Activated CD8-positive, alpha-beta memory T cell treated with anti-CD3 and anti-CD28 coated beads for 4 hours (primary cell): Measurements from ENCODE around the gene ANO5.

ENCODE experiments used
- DNase-seq, 2 donors: peaks; one replicate each; pipeline ENCODE4 v3.0.0-alpha.2; 2020; ENCODE audit warnings: low read depth in 2 of 2

Gene ANO5, protein sequence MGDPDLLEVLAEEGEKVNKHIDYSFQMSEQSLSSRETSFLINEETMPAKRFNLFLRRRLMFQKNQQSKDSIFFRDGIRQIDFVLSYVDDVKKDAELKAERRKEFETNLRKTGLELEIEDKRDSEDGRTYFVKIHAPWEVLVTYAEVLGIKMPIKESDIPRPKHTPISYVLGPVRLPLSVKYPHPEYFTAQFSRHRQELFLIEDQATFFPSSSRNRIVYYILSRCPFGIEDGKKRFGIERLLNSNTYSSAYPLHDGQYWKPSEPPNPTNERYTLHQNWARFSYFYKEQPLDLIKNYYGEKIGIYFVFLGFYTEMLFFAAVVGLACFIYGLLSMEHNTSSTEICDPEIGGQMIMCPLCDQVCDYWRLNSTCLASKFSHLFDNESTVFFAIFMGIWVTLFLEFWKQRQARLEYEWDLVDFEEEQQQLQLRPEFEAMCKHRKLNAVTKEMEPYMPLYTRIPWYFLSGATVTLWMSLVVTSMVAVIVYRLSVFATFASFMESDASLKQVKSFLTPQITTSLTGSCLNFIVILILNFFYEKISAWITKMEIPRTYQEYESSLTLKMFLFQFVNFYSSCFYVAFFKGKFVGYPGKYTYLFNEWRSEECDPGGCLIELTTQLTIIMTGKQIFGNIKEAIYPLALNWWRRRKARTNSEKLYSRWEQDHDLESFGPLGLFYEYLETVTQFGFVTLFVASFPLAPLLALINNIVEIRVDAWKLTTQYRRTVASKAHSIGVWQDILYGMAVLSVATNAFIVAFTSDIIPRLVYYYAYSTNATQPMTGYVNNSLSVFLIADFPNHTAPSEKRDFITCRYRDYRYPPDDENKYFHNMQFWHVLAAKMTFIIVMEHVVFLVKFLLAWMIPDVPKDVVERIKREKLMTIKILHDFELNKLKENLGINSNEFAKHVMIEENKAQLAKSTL

DNA sequence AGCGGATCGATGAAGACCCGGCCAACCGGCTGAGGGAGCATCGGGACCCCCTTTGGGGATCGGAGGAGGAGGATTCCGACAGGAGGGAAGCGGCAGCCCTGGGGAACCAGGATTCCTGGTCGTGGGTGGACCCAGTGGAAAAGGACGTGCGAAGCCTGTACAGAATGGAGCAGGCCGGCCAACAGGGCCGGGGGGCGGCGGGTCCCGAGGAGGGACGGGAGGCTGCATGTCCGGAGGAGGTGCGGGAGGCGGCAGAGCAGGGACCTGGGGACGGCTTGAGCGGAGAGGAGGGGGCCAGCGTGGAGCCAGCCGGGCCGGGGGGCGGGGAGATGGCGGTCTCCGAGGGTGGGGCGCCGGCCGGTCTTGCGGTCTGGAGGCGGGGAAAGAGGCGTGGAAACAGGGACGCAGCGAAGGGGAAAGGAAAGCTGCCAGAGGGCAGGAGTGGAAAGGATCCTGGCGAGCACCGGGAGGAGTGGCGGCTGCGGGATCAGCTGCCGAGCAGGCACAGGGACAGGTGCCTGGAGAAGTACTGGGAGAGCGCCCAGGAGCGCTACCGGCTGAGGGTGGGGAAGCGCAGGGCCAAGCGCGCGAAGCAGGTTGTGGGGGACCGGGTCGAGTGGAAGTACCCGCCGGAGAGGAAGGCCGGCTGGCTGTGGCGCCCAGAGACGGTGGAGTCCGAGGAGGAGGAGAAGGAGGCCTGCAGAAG, at the start of gene ANO5:
ANO5 (plus strand) TSS at position 444 of the 706 bp plus-strand sequence. CDS start 408 bp downstream, outside the sequence.
- no peak for DNase-seq

DNA sequence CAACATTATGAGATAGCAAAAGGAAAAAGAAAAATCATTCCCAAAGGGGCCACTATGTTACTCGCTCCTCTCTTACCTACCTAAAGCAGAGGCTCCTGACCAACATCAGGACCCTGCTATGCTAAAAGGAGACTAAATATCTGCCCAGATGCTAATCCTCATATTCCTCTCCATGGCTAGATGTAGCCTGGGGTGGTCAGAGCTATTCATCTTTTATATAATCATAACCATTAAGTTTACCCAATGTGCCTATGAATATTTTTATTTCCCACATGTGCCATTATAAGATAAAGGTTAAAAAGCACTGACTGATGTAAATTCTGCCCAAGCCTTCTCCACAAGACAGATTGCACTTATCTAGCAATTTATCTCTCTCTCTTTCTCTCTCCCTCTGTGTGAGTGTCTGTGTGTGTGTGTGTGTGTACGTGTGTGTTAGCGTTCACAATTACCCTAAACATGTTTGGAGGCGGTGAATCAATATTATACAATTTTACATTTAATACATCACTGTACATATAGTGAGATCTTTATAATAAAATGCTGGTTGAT, 41.2 kb upstream of the ANO5 start:
- DNase-seq: no peak

DNA sequence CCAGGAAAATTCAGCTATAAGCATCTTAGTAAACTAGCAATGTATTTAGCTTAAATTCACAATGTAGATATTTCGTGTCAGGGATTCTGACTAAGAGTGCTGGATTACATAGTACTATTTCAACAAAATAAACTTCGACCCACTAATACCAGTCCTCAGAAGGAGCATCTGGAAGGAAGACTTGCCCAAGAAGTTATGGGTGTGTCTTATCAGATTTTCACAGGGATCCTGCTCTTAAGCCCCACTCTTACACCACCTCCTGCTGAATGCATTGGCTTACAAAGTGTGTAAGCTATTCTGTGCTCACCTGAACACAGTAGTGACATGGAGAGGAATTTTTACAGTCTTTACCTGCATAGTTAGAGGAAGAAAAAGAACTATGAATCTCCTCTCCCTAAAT, 35.4 kb upstream of the ANO5 start:
- DNase-seq: no peak

DNA sequence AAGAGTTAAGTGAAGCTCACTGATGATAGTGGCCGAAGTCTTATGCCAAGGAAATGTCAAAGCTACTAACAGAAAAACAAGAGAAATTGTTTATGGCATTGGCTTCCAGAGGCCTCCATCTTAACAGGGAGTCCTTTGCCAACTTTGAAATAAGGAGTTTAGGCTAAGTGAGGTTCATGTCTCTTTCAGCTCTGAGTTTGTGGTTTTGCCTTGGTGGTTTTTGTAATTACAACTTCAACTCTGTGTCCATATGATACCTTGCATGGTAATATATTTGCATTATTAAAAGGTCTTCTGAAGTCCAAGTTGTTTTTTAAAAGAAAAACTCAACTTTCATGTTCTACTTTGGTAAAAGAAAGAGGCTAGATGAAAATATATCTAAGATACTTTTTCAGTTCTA, 31.4 kb upstream of the ANO5 start:
- no peak for DNase-seq

DNA sequence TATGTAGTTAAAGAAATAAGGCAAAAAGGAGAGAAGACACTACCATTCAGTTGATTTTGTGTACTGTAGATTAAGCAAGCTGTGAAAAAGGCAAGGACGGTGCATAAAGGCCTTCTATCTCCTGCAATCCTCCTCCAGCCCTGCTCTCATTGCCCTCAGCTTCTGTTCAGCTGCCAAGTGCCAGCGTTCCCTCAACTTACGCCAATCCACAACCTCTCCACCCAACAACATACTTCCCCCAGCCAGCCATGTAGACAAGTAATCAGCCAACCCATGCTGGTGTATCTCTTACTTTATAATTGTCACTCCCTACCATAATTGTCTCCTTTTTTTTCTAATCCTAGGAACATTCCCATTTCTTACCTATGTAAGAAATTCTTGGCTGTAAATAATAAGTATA, 30.1 kb upstream of the ANO5 start:
- no peak for DNase-seq

DNA sequence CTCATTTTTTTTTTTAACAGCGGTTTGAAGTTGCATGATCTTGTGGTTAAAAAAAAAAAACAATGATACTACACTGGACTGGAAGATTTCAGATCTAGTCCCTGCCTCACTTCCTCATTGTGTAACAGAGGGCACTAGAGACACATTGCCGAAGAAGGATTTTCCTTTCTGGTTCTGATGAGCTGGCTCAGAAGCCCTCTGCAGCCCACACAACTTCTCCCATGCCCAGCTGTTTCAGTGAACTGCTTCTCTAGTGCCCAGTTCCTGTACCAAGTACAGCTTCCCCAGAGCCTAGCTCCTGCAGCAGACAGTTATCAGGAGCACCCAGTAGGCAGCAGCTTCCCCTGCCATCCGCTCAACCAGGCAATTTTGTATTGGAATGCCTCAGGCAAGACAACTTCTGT, 29.5 kb upstream of the ANO5 start:
- no peak for DNase-seq

DNA sequence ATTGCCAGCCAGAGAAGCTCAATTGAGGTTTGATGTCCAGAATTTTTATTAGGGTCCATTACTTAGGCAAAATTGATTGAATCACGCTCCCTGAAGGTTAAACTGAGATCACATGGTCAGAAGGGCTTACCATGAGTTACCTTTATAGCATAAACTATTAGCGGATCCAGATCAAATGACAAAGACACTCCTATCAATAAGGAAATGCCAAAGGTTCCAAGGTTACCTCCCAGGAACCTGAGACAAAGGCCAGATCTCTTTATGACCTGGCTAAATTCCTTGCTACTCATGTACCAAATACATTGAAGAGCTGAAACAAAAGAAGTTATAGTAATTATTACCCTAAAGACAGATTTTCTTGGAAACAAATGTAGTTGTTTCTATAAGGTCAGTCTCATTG, 27.8 kb upstream of the ANO5 start:
- DNase-seq: no peak

DNA sequence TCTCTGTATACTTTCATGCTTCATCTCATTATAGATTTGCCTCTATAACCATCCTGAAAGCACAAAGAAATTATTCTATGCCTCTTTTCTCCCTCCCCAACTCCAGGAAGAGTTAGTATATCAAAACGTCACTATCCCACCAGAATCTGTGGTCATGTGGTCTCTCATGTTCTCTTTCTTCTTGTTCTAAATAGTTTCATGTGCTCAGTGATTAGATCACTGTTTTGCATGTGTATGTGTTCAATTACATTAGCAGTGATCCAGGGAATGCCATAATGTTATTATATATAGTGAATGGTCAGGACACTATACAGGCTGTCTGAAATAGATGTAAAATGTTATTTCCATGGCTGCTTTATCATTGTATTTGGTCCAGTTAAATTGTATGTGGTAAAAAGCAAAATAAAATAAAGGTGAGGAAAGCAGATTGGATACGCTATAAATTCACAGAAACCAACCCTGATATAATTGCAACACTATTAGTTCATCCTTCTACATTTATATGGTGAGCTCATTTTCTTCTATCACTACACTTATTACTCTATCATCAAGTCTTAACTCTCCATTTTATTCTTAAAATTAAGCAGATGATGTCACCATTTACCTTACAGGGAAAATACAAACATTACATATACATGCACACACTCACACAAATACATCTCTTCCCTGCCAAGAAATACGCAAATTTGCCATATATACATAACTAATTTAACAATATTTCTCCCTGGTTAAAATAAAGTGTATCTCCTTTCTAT, 26.9 kb upstream of the ANO5 start:
- no peak for DNase-seq

DNA sequence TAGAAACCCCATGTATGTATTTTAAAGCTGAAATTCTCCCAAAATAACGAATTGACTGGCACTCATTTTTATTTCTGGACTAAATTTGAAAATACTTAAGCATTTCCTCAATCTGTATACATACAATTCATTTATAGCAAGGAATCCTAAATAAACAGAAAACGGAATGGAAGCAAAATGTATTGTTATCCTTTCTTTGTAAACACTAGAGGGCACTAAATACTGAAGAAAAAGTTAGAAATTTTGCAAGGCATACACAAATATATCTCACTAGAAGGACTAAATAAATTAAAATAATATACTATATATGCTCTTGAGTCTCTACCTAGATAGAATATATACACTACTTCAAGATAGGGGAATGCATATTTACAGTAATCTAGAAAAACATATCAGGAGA, 23.1 kb upstream of the ANO5 start:
- no peak for DNase-seq

DNA sequence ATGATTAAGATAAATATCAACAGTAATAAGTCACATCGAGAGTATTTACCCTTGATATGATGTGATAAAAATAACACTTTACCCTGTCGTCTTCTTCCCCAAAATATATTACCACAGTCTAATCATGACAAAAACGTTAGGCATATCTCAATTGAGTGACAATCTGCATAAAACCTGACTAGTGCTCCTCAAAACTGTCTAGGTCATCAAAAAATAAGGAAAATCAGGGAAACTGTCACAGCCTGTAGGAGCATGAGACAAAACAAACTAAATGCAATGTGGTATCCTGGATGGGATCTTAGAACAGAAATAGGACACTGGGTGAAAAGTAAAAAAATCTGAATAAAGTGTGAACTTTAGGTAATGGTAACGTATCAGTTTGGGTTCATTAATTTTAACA, 19.4 kb upstream of the ANO5 start:
- no peak for DNase-seq

DNA sequence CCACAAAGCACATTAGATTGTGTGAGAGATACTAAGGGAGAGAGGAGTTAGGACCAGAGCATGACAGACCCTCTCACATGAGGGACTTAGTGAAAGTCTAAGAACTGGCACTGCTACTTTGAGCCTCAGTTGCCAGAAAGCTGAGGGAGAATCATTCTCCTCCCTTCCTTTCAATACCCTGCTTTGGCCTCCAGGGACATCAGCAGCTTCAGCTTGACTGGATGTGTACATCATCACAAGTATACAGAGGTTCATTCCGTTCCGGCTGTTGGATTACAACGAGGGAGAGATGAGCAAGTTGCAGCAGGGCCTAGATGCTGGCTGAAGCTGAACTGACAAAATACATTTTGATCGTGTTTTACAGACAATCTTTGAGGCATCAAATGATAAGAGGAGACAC, 15.7 kb upstream of the ANO5 start:
- DNase-seq: no peak

DNA sequence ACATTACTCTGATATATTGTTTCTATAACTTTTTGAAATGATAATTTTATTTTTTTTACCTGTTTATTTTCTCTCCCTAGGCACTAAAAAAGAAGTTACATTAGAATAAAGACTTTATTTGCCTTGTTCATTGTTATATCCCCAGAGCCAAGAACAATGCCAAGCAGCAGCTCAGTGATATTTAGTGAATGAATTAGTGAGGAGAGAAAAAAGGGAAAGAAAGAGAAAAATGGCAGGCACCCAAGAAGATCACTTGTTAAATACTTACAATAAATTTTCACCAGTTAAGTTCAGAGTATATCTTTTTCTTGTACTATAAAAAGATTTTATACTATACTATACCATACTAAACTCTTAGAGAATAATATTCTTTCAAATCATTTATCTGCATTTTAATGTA, 13.3 kb upstream of the ANO5 start:
- no peak for DNase-seq

DNA sequence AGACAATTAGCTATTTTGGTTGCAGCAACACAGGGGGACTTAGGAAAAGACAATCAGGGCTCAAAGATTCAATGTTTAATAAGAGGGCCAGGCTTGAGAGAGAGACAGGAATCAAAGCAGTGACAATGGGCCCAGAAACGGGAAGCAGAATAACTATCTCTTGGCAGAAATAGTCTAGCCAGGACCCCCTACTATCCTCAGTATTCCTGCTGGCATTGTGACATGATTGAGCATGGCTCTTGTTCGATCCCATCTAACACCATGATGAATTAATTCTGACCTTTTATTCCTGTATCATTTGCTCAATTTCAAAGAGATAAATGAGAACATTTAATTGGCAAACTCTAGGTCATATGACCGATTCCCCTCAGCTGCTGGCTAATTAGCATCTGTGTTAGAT, 12.8 kb upstream of the ANO5 start:
- DNase-seq: no peak

DNA sequence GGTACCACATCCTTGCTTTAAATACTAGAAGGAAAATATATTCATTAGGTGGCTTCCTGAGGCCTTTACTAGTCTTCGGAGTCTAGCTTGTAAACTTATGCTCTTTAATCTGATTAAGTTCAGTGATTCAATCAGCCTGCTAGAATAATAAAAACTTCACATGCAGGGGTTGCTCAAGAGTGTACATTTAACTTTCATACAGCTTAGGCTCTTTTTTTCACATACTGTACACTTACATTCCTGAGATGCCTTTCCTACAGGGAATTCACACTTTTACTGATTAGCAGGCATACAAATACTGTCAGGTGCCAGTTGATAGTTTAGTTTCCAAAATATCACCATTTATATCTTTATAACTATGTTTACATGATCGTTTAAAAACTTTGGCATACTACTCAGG, 3.2 kb upstream of the ANO5 start:
- no peak for DNase-seq

DNA sequence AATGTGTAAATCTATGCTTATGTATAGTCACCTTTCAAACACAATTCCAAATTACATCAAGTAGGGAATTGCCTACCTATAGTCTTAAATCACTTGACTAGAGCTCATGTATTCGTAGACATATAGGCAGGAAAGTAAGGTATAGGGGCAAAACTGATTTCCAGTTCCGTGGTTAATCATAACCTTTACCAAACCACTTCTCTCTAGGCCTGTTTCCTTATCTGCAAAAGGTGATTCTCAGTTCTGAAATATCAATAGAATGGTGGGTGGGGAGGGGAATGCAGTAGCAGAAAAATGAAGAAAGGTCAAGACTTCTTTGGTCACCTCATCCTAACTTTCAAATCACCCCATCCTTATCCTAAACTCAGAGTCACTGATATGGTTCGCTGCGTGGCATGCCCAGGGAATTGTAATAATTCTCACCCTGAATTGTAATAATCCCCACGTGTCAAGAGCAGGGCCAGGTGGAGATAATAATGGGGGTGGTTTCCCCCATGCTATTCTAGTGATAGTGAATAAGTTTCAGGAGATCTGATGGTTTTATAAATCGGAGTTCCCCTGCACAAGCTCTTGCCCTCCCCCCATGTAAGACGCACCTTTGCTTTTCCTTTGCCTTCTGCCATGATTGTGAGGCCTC, 1.9 kb upstream of the ANO5 start:
- DNase-seq: no peak

DNA sequence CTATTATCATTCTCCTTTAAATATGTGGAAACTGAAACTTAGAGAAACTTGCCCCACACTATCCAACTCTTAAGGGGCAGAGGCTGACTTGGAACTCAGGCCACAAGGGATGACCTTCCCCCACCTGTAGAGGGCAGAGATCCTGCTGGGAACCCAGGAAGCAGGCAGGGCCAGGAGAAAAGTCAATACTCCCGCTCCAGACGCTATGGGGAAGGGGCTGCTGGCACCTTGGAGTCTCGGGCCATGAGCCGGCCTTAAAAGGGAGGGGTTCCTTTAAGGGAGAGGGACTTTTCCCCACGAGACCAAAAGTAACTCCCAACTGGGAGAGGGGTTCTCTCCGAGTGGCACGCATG, 620 bp upstream of the ANO5 start:
- DNase-seq: no peak

DNA sequence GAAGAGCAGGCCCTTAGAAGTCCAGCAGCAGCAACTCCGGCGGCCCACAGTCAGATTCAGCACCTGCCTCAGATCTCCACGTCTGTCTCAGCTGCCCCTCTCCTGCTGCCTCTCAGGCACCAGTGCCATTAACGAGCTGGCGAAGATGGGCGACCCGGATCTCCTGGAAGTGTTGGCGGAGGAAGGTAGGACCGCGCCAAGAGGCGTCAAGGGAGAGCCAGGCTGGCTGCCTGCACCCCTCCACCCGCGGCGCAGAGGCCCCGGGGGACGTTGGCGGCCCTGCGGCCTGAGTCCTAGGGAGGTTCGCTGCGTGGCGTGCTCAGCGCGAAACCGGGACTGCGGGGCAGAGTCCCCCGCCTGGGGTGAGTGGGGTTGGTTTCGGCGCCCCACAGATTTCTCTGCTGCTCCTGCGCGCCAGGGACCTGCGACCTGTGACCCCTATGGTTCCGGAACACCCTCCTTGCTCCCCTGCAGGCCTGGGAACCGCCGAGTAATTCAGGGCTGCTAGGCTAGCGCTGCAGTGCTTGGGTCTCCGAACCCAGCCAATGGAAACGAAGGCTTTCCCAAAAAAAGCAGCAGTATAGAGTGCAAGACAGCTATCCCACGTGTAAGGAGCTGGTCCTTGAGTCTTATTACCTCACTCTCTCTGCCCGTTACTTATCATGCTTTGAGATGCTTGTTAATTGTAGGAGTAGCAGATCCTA, 615 bp downstream of the ANO5 start:
- no peak for DNase-seq

DNA sequence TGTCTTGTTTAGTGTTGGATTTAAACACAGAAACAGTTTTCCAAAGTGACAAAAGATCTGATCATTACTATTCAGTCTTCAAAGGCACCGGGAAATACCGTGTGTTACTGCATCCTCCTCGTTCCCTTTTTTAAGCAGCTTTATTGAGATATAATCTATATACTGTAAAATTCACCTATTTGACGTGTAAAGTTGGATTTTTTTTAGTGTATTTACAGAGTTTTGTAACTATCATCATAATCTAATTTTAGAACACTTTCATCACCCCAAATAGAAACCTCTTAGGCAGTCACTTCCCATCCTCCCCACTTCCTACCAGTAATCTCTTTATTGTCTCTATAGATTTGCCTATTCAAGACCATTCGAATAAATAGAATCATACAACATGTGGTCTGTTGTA, 1.4 kb downstream of the ANO5 start:
- no peak for DNase-seq

DNA sequence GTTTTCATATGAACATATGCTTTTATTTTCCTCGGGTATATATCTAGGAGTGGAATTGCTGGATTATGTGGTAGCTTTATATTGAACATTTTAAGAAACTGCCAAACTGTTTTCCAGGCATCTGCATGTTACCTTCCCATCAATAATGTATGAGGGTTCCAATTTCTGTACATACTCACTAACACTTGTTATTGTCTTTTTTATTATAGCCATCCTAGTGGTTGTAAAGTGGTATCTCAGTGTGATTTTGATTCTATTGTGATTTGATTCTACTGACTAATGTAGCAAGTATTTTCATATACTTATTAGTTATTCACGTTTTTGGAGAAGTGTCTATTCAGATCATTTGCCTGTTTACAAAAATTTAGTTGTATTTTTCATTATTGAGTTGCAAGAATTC, 2.0 kb downstream of the ANO5 start:
- DNase-seq: no peak
